IPS-20b (cell line): ENCODE results near the gene DGCR8.

ENCODE experiments used
- H3K27ac ChIP-seq: one replicate; pipeline ENCODE4 v1.5.1; 2013; ENCODE audit warnings: low read length
- H3K27me3 ChIP-seq: 2 replicates; pipeline ENCODE4 v1.6.1; 2013; ENCODE audit warnings: mild to moderate bottlenecking, low read length, inconsistent platforms; ENCODE audit not compliant: insufficient read depth
- H3K36me3 ChIP-seq: 2 replicates; pipeline ENCODE4 v1.6.1; 2013; ENCODE audit warnings: low read depth, mild to moderate bottlenecking, inconsistent platforms, low read length, moderate library complexity; ENCODE audit not compliant: insufficient read depth
- H3K4me1 ChIP-seq: 2 replicates; pipeline ENCODE4 v1.6.1; 2013; ENCODE audit warnings: mild to moderate bottlenecking, control low read depth, inconsistent platforms, low read length, moderate library complexity; ENCODE audit not compliant: insufficient read depth
- H3K4me3 ChIP-seq: 2 replicates; pipeline ENCODE4 v1.5.1; 2013; ENCODE audit warnings: mild to moderate bottlenecking, low read length, inconsistent platforms
- H3K9ac ChIP-seq: 2 replicates; pipeline ENCODE4 v1.6.1; 2013; ENCODE audit warnings: low read depth, mild to moderate bottlenecking, inconsistent platforms, low read length, moderate library complexity
- H3K9me3 ChIP-seq: 2 replicates; pipeline ENCODE4 v1.6.1; 2013; ENCODE audit warnings: mild to moderate bottlenecking, low read depth, low read length, inconsistent platforms; ENCODE audit not compliant: insufficient read depth

Gene DGCR8

DNA sequence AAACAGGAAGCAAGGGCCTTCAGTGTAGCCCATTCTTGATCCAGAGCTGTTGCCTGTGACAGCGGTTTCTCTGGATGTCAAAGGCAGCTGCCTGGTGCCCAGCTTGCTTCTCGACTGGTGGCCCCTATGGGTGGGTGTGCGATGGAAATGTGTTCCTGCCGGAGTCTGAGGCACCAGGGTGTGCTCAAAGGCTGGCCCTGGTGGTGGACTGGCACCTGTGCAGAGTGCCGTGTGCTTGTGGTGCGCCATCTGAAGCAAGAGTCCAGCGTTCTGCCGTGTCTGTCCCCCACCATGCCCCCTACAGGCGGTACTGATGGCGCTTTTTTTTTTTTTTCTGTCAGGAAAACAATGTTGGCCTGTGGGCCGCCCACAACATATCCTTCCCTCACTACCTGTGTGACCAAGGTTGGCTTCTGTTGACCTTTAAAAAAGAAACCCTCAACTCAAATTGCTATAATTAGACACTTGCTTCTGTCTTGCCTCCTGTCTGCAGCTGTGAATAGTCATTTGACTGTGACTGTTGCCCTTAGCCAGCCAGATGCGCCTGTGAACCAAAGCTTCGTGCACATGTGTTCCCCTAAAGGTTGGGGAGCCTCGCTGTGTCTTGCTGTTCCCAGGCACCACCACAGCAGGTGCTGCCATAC, 31.1 kb downstream of the DGCR8 start:
- Histone ChIP-seq H3K9ac (no peak overlapping the region), H3K27me3 (no peaks in the 10 kb centered on the region), H3K36me3 (peaks cover 92% of the 10 kb centered on the region), H3K4me1 (no peaks in the 10 kb centered on the region), H3K9me3 (no peaks in the 10 kb centered on the region), H3K27ac (no peak overlapping the region), H3K4me3 (no peak overlapping the region)

GRCh38 chr22:20111689-20112622, 31.9 kb downstream of the DGCR8 start:
- Histone ChIP-seq H3K27ac (no peak overlapping the region), H3K4me1 (no peaks in the 10 kb centered on the region), H3K9ac (no peak overlapping the region), H3K9me3 (no peaks in the 10 kb centered on the region), H3K4me3 (no peak overlapping the region), H3K36me3 (peaks cover 84% of the 10 kb centered on the region), H3K27me3 (no peaks in the 10 kb centered on the region)

DNA sequence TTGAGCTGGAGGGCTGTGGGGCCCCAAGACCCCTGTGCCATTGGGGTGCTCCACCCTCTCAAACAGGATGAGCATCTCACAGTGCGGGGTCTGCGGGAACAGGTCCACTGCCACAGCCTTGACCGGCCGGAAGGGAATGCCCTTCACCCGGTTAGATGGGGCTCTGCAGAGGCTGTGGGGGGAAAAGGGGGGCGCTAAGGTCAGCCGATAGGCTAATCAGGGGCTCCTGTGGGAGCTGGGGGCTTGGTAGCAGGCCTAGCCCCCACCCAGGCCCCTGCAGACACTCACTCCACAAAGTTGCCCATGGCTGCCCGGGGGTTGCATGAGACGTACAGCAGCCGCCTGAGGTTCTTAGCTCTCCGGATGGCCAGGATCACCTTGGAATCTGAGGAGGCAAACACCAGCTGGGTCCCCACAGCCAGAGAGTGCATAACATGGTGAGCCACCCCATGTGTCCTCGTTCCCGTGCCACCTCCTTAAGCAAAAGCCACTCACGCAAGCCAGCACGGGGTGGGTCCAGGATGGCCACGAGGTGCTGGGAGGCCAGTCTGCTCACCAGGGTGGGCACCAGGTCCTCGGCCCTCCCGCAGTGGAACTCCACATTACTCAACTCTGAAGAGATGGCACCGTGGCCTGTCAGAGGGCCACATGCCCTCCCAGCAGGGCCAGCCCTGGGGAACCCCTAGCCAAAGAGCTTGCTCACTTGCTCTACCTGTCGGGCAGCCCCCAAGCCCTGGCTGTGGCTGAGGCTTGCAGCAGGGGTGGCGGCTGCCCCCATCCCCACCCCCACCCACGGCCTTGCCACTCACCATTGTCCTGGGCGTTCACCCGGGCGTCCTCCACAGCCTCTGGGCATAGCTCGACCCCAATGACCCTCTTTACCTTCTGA, 32.8 kb downstream of the DGCR8 start:
- Histone ChIP-seq H3K36me3 (peaks cover 75% of the 10 kb centered on the region), H3K27ac (no peak overlapping the region), H3K4me1 (no peaks in the 10 kb centered on the region), H3K9ac (no peak overlapping the region), H3K27me3 (no peaks in the 10 kb centered on the region), H3K9me3 (no peaks in the 10 kb centered on the region), H3K4me3 (no peak overlapping the region)

DNA sequence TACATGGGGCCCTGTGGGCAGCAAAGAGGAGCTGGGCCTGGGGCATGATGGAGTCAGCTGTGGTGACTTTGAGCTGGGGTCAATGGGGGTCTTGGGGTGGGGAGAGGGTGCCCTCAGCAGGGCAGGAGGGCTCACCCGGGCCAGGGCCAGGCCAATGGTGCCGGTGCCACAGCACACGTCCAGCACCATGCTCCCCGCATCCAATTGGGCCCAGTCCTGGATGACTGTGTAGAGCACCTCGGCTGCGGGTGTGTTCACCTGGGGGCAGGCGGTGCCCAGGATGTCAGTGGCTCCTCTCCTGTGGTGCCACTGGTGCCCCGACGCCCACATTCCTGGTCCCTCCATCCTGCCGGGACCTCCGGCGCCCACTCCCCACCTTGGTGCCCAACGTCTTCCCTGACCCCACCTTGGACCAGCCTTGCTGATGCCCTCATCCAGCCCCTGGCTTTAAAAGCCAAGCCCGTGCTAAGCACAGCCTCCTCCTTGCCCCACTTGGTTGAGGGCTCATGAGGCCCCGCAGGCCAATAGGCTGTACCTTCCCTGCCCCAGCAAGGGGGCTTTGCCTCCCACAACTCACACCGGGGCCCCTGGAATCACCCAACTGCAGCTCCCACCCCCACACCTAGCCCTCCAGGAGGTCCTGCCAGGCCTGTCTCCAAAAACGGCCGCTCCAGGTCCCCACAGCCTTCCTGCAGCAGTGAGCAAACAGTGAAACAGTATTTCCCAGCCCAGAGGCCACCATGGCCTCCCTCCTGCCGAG, 33.7 kb downstream of the DGCR8 start:
- Histone ChIP-seq H3K36me3 (peaks cover 74% of the 10 kb centered on the region), H3K4me1 (peaks cover 3% of the 10 kb centered on the region; the same call in 1 of the 2 replicates), H3K27ac (no peak overlapping the region), H3K27me3 (no peaks in the 10 kb centered on the region), H3K9ac (no peak overlapping the region), H3K4me3 (no peak overlapping the region), H3K9me3 (no peaks in the 10 kb centered on the region)

- H3K27me3 ChIP-seq: no peaks in the 10 kb centered on the region
- no peak overlapping the region for H3K4me3 ChIP-seq
- H3K27ac ChIP-seq: no peak overlapping the region
- H3K9ac ChIP-seq: no peak overlapping the region
- H3K4me1 ChIP-seq: peaks cover 8% of the 10 kb centered on the region; the same call in 1 of the 2 replicates
- H3K9me3 ChIP-seq: no peaks in the 10 kb centered on the region
- peaks cover 74% of the 10 kb centered on the region for H3K36me3 ChIP-seq
Observed at GRCh38 chr22:20114506-20115475, 34.8 kb downstream of the DGCR8 start.

DNA sequence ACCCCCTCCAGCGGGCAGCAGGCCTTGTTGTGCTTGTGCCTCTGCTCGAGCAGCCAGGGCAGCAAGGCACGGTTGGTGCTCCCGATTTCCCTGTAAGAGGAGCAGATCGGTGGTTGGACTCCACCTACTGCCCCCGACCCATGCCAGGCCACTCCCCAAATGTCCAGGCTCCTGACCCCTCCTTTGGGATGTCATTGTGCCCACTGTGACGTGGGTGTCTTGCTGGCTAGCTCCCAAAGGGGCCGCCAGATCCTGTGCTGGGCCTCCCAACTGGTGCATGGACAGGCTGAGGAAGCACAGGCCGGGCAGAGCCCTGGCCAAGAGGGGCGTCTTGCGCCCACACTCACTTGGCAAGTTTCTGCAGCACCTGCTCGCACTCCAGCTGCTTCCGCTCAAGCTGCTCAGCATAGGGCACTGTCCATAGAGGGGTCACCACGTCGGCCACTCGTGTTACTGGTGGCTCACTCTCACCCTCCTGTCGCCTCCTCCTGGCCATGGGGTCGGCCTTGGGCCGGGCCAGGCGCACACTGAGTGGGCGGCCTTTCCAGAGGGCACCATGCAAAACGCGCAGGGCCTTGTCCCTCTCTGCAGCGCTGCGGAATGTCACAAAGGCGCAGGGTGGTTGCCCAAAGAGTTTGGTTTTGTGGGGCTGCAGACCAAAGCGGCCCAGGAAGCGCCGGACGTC, 35.8 kb downstream of the DGCR8 start, which contains the start of gene RANBP1:
Gene RANBP1 (plus strand): TSS at position 414 of the 685 bp plus-strand sequence. CDS start 81 bp downstream, at position 495.
- Histone ChIP-seq H3K27ac (peak within 1 kb of the TSS; percentile 71), H3K27me3 (no peaks in the 10 kb centered on the region), H3K4me1 (peaks cover 8% of the 10 kb centered on the region; the same call in 1 of the 2 replicates), H3K4me3 (peak within 1 kb of the TSS; percentile 94), H3K9me3 (no peaks in the 10 kb centered on the region), H3K36me3 (peaks cover 74% of the 10 kb centered on the region), H3K9ac (peak within 1 kb of the TSS; percentile 97)

DNA sequence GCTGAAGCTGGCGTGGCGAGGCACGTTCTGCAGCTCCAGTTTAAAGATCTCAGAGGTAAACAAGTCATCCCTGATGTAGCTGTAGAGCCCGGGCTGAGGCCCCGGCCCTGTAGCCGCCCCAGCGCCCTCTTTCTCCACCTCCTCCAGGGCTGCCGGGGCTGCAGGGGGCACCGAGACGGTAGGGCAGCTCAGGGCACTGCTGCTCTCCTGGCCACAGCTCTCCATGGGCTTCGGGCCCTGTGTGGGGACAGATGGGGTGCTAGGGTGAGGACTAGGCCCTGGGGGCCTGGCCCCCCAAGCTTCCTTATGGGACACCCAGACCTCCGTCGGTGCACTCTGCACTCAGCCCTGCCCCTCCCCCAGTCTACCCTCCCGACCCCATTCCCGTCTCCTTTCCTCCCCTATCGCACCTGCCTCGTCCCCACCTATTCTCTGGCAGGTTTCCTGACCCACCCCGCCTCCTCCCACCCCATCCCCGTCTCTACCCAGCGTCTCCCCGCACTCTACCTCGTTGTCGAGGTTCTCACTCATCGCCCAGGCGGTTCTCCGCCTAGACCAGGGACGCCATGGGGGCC, 36.4 kb downstream of the DGCR8 start:
- peak overlapping the region; percentile 97 for H3K9ac ChIP-seq
- no peaks in the 10 kb centered on the region for H3K9me3 ChIP-seq
- H3K27ac ChIP-seq: peak overlapping the region; percentile 71
- peak overlapping the region; percentile 94 for H3K4me3 ChIP-seq
- no peaks in the 10 kb centered on the region for H3K27me3 ChIP-seq
- peaks cover 8% of the 10 kb centered on the region; the same call in 1 of the 2 replicates for H3K4me1 ChIP-seq
- peaks cover 74% of the 10 kb centered on the region for H3K36me3 ChIP-seq

DNA sequence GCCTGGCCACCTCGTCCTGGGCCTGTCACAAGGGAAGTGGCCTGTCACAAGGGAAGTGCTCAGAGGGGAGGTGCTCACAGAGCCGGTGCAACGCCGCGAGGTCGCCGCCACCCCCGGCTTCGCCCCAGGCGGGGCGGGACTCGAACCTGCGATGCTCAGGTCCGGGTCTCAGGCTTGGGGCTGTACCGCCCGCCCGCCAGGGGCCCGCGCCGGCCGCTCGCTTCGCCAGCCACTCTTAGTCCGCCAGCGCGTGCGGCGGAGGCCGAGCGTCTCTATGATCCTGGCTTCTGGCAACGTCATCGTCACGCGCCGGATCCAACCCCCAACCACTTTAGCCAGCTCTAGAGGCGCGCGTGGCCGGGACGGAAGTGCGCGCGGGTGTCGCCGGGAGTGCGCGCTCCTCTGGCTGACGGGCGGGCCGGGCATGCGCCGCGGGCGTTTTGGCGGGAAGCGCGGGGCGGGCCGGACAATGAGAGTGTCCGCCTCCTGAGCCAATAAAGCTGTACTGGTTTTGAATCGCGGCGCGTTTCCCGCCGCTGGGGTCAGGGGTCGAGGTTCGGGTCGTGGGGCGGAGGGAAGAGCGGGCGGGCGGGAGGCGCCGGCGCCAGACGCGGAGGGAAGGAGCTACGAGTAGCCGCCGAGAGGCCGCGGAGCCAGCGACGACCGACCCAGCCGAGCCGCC, 37.1 kb downstream of the DGCR8 start, which contains the start of gene TRMT2A:
Gene TRMT2A (minus strand): TSS at position 276 of the 682 bp plus-strand sequence. CDS start 320 bp downstream, outside the sequence.
- no peaks in the 10 kb centered on the region for H3K27me3 ChIP-seq
- H3K4me3 ChIP-seq: peak within 1 kb of the TSS; percentile 100
- H3K9ac ChIP-seq: peak within 1 kb of the TSS; percentile 100
- H3K9me3 ChIP-seq: no peaks in the 10 kb centered on the region
- H3K4me1 ChIP-seq: peaks cover 8% of the 10 kb centered on the region; the same call in 1 of the 2 replicates
- peak within 1 kb of the TSS; percentile 97 for H3K27ac ChIP-seq
- H3K36me3 ChIP-seq: peaks cover 75% of the 10 kb centered on the region
